Measurements from ENCODE around the gene ZNF362.

Gene ZNF362

GRCh38 chr1:33334081-33334552 is 77.8 kb downstream of the ZNF362 start:
- Histone ChIP-seq H3K4me2 (ENCODE audit: low read length) (peak overlapping the region; percentile 22), H3K4me3 (ENCODE audit: low read length) (no peak overlapping the region), H3K4me1 (ENCODE audit: control insufficient read depth, insufficient read depth, low read length) (peaks cover 83% of the 10 kb centered on the region), H3K27me3 (ENCODE audit: control insufficient read depth, insufficient read depth, low read length) (no peaks in the 10 kb centered on the region), H3K9me3 (replicated peaks; ENCODE audit: low read length) (no peaks in the 10 kb centered on the region), H3K36me3 (ENCODE audit: insufficient read depth, low read length) (peaks cover 81% of the 10 kb centered on the region), H3K9ac (ENCODE audit: low read depth, low read length) (no peak overlapping the region)

- Histone ChIP-seq H3K4me1 (ENCODE audit: control insufficient read depth, insufficient read depth, low read length) (peaks cover 85% of the 10 kb centered on the region), H3K27me3 (ENCODE audit: control insufficient read depth, insufficient read depth, low read length) (no peaks in the 10 kb centered on the region), H3K9ac (ENCODE audit: low read depth, low read length) (no peak overlapping the region), H3K9me3 (replicated peaks; ENCODE audit: low read length) (no peaks in the 10 kb centered on the region), H3K36me3 (ENCODE audit: insufficient read depth, low read length) (peaks cover 75% of the 10 kb centered on the region), H3K4me3 (ENCODE audit: low read length) (no peak overlapping the region), H3K4me2 (ENCODE audit: low read length) (no peak overlapping the region)
These were observed 78.7 kb downstream of the ZNF362 start for GRCh38 chr1:33335020-33335419.

GRCh38 chr1:33336580-33336979 is 80.3 kb downstream of the ZNF362 start:
- Histone ChIP-seq H3K9me3 (replicated peaks; ENCODE audit: low read length) (no peaks in the 10 kb centered on the region), H3K36me3 (ENCODE audit: insufficient read depth, low read length) (peaks cover 74% of the 10 kb centered on the region), H3K9ac (ENCODE audit: low read depth, low read length) (peak overlapping the region; percentile 20), H3K27me3 (ENCODE audit: control insufficient read depth, insufficient read depth, low read length) (no peaks in the 10 kb centered on the region), H3K4me1 (ENCODE audit: control insufficient read depth, insufficient read depth, low read length) (peaks cover 97% of the 10 kb centered on the region), H3K4me2 (ENCODE audit: low read length) (no peak overlapping the region), H3K4me3 (ENCODE audit: low read length) (no peak overlapping the region)

- no peaks in the 10 kb centered on the region for H3K9me3 ChIP-seq (replicated peaks; ENCODE audit: low read length)
- H3K4me2 ChIP-seq (ENCODE audit: low read length) = peak overlapping the region; percentile 67
- no peak overlapping the region for H3K4me3 ChIP-seq (ENCODE audit: low read length)
- H3K4me1 ChIP-seq (ENCODE audit: control insufficient read depth, insufficient read depth, low read length) = peaks cover 97% of the 10 kb centered on the region
- peaks cover 71% of the 10 kb centered on the region for H3K36me3 ChIP-seq (ENCODE audit: insufficient read depth, low read length)
- H3K27me3 ChIP-seq (ENCODE audit: control insufficient read depth, insufficient read depth, low read length) = no peaks in the 10 kb centered on the region
- H3K9ac ChIP-seq (ENCODE audit: low read depth, low read length) = peak overlapping the region; percentile 79
These were observed 81.1 kb downstream of the ZNF362 start for GRCh38 chr1:33337441-33337840.

GRCh38 chr1:33338048-33338439 is 81.8 kb downstream of the ZNF362 start:
- Histone ChIP-seq H3K27me3 (ENCODE audit: control insufficient read depth, insufficient read depth, low read length) (no peaks in the 10 kb centered on the region), H3K36me3 (ENCODE audit: insufficient read depth, low read length) (peaks cover 71% of the 10 kb centered on the region), H3K9ac (ENCODE audit: low read depth, low read length) (peak overlapping the region; percentile 79), H3K9me3 (replicated peaks; ENCODE audit: low read length) (no peaks in the 10 kb centered on the region), H3K4me1 (ENCODE audit: control insufficient read depth, insufficient read depth, low read length) (peaks cover 97% of the 10 kb centered on the region), H3K4me2 (ENCODE audit: low read length) (peak overlapping the region; percentile 67), H3K4me3 (ENCODE audit: low read length) (peak overlapping the region; percentile 49)

GRCh38 chr1:33338440-33339211 is 82.3 kb downstream of the ZNF362 start:
- H3K4me2 ChIP-seq (ENCODE audit: low read length) = peak overlapping the region; percentile 67
- H3K4me3 ChIP-seq (ENCODE audit: low read length) = peak overlapping the region; percentile 49
- H3K9me3 ChIP-seq (replicated peaks; ENCODE audit: low read length) = no peaks in the 10 kb centered on the region
- no peaks in the 10 kb centered on the region for H3K27me3 ChIP-seq (ENCODE audit: control insufficient read depth, insufficient read depth, low read length)
- peaks cover 68% of the 10 kb centered on the region for H3K36me3 ChIP-seq (ENCODE audit: insufficient read depth, low read length)
- peak overlapping the region; percentile 79 for H3K9ac ChIP-seq (ENCODE audit: low read depth, low read length)
- peaks cover 95% of the 10 kb centered on the region for H3K4me1 ChIP-seq (ENCODE audit: control insufficient read depth, insufficient read depth, low read length)

GRCh38 chr1:33339413-33339812 is 83.1 kb downstream of the ZNF362 start:
- Histone ChIP-seq H3K4me1 (ENCODE audit: control insufficient read depth, insufficient read depth, low read length) (peaks cover 95% of the 10 kb centered on the region), H3K4me3 (ENCODE audit: low read length) (peak overlapping the region; percentile 23), H3K27me3 (ENCODE audit: control insufficient read depth, insufficient read depth, low read length) (no peaks in the 10 kb centered on the region), H3K9me3 (replicated peaks; ENCODE audit: low read length) (no peaks in the 10 kb centered on the region), H3K36me3 (ENCODE audit: insufficient read depth, low read length) (peaks cover 68% of the 10 kb centered on the region), H3K9ac (ENCODE audit: low read depth, low read length) (peak overlapping the region; percentile 79), H3K4me2 (ENCODE audit: low read length) (peak overlapping the region; percentile 67)

- Histone ChIP-seq H3K36me3 (ENCODE audit: insufficient read depth, low read length) (peaks cover 63% of the 10 kb centered on the region), H3K9me3 (replicated peaks; ENCODE audit: low read length) (no peaks in the 10 kb centered on the region), H3K27me3 (ENCODE audit: control insufficient read depth, insufficient read depth, low read length) (no peaks in the 10 kb centered on the region), H3K4me3 (ENCODE audit: low read length) (no peak overlapping the region), H3K4me1 (ENCODE audit: control insufficient read depth, insufficient read depth, low read length) (peaks cover 98% of the 10 kb centered on the region), H3K9ac (ENCODE audit: low read depth, low read length) (peak overlapping the region; percentile 61), H3K4me2 (ENCODE audit: low read length) (peak overlapping the region; percentile 76)
These were observed 84.9 kb downstream of the ZNF362 start for GRCh38 chr1:33341190-33341589.

- H3K4me3 ChIP-seq (ENCODE audit: low read length) = peak overlapping the region; percentile 51
- peak overlapping the region; percentile 61 for H3K9ac ChIP-seq (ENCODE audit: low read depth, low read length)
- H3K36me3 ChIP-seq (ENCODE audit: insufficient read depth, low read length) = peaks cover 56% of the 10 kb centered on the region
- peak overlapping the region; percentile 76 for H3K4me2 ChIP-seq (ENCODE audit: low read length)
- no peaks in the 10 kb centered on the region for H3K27me3 ChIP-seq (ENCODE audit: control insufficient read depth, insufficient read depth, low read length)
- H3K9me3 ChIP-seq (replicated peaks; ENCODE audit: low read length) = no peaks in the 10 kb centered on the region
- peaks cover 96% of the 10 kb centered on the region for H3K4me1 ChIP-seq (ENCODE audit: control insufficient read depth, insufficient read depth, low read length)
These were observed 85.9 kb downstream of the ZNF362 start for GRCh38 chr1:33342041-33342723.

GRCh38 chr1:33343539-33343938 is 87.2 kb downstream of the ZNF362 start:
- peaks cover 57% of the 10 kb centered on the region for H3K36me3 ChIP-seq (ENCODE audit: insufficient read depth, low read length)

GRCh38 chr1:33344896-33345560 is 88.7 kb downstream of the ZNF362 start:
- Histone ChIP-seq H3K4me3 (ENCODE audit: low read length) (peak overlapping the region; percentile 80), H3K9me3 (replicated peaks; ENCODE audit: low read length) (no peaks in the 10 kb centered on the region), H3K9ac (ENCODE audit: low read depth, low read length) (peak overlapping the region; percentile 93), H3K4me2 (ENCODE audit: low read length) (peak overlapping the region; percentile 94), H3K27me3 (ENCODE audit: control insufficient read depth, insufficient read depth, low read length) (no peaks in the 10 kb centered on the region), H3K36me3 (ENCODE audit: insufficient read depth, low read length) (peaks cover 59% of the 10 kb centered on the region), H3K4me1 (ENCODE audit: control insufficient read depth, insufficient read depth, low read length) (peaks cover 75% of the 10 kb centered on the region)

More at GRCh38 chr1:33343539-33343938, 87.2 kb downstream of the ZNF362 start:
- H3K4me2 ChIP-seq (ENCODE audit: low read length) = peak overlapping the region; percentile 94
- no peak overlapping the region for H3K4me3 ChIP-seq (ENCODE audit: low read length)
- H3K9ac ChIP-seq (ENCODE audit: low read depth, low read length) = peak overlapping the region; percentile 9
- H3K27me3 ChIP-seq (ENCODE audit: control insufficient read depth, insufficient read depth, low read length) = no peaks in the 10 kb centered on the region
- H3K4me1 ChIP-seq (ENCODE audit: control insufficient read depth, insufficient read depth, low read length) = peaks cover 89% of the 10 kb centered on the region
- H3K9me3 ChIP-seq (replicated peaks; ENCODE audit: low read length) = no peaks in the 10 kb centered on the region

Data from skeletal muscle satellite cell (primary cell).